Smooth muscle cell (in vitro differentiated cells): ENCODE measurements around the gene FGF18. TPM values are rescaled to one million over a fixed set of nuclear protein-coding genes. Genes with fewer than 3 reads are reported as not detected.

Experiments
- DNase-seq: peaks from one replicate; lab custom pipeline; 2025; ENCODE audit not compliant: unreplicated experiment; lab: John Stamatoyannopoulos, UW
- H2AFZ ChIP-seq: fragments of 200-600 bp; sonication (generic); 2 replicates; pipeline ENCODE4 v1.6.0; 2016; ENCODE audit warnings: antibody characterized with exemption, low read depth, mild to moderate bottlenecking
- H3F3A ChIP-seq: fragments of 200-600 bp; sonication (generic); 2 replicates; pipeline ENCODE4 v1.6.0; 2017; ENCODE audit warnings: antibody characterized with exemption, low read depth
- H3K27ac ChIP-seq: fragments of 200-600 bp; sonication (generic); 2 replicates; pipeline ENCODE4 v1.5.1; 2016; ENCODE audit warnings: low read depth, mild to moderate bottlenecking
- H3K27me3 ChIP-seq: fragments of 200-600 bp; sonication (generic); 2 replicates; pipeline ENCODE4 v1.6.1; 2016; ENCODE audit warnings: low read depth, mild to moderate bottlenecking
- H3K36me3 ChIP-seq: fragments of 200-600 bp; sonication (generic); 2 replicates; pipeline ENCODE4 v1.5.1; 2016; ENCODE audit warnings: low read depth
- H3K4me1 ChIP-seq: fragments of 200-600 bp; sonication (generic); 2 replicates; pipeline ENCODE4 v1.5.1; 2016; ENCODE audit warnings: low read depth
- H3K4me2 ChIP-seq: fragments of 200-600 bp; sonication (generic); 2 replicates; pipeline ENCODE4 v1.6.0; 2016; ENCODE audit warnings: mild to moderate bottlenecking
- H3K4me3 ChIP-seq: fragments of 200-600 bp; sonication (generic); 2 replicates; pipeline ENCODE4 v1.5.1; 2016; ENCODE audit warnings: mild to moderate bottlenecking
- H3K79me2 ChIP-seq: fragments of 200-600 bp; sonication (generic); 2 replicates; pipeline ENCODE4 v1.6.0; 2016; ENCODE audit warnings: low read depth, mild to moderate bottlenecking
- H3K9ac ChIP-seq: fragments of 200-600 bp; sonication (generic); 2 replicates; pipeline ENCODE4 v1.6.0; 2016; ENCODE audit warnings: low read depth
- H3K9me3 ChIP-seq: fragments of 200-600 bp; sonication (generic); replicated peaks from 2 replicates; pipeline ENCODE4 v1.5.1; 2016; ENCODE audit warnings: low read depth
- H4K20me1 ChIP-seq: fragments of 200-600 bp; sonication (generic); 2 replicates; pipeline ENCODE4 v1.6.0; 2016; ENCODE audit warnings: low read depth
- WGBS: methylation state at CpG from one replicate; pipeline ENCODE4 v1.1.7; 2016; ENCODE audit warnings: low lambda C conversion rate; 5-methylcytosine and 5-hydroxymethylcytosine counted together
- polyA plus RNA-seq: library from polyadenylated mRNA; unstranded; fragments of >200 nt; fragmentation: Nextera tagmentation; extraction: Ambion mirVana; gene quantifications from 2 replicates; pipeline ENCODE4 v1.2.1, GENCODE V29; 2016
- total RNA-seq: library from RNA; depleted of rRNA; stranded (reverse); fragments of >200 nt; gene quantifications from 2 replicates; pipeline ENCODE4 v1.2.3, GENCODE V29; 2014
- TF ChIP-seq, protein P1 (sequence below): fragments of 200-600 bp; sonication (generic); IDR thresholded peaks from 2 replicates; pipeline ENCODE4 v1.5.1; 2017; ENCODE audit warnings: borderline replicate concordance, mild to moderate bottlenecking, antibody characterized with exemption; ENCODE audit not compliant: insufficient read depth, poor library complexity, severe bottlenecking

The FGF18 gene
- total and polyA plus RNA-seq, 2 experiments from 2014 or later = 0.21 TPM; not detected in 1

DNA sequence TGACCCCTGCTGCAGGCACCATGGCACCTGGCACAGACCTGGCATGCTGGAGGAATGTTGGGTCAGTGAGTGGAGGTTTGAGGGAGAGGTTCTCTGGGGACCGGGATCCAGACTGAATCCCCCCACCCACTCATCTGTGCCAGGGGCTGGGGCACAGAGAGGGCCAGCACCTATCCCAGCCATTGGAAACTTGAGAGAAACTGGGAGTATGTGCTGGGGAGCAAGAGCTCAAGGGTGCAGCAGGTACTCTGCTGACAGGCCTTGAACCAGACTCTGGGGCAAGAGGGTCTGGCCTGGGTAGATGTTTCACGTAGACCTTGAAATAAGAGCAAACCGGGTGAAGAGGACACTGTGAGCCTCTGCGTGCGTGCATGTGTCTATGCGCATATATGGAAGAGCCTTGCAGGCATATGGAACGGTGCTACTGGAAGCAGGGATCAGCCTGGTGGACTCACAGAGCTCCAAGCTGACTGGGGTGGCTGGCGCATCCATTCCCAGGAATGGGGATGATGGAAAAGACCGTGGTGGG, 8.8 kb downstream of the FGF18 start:
- 97% methylated on average over 9 of the region's 9 CpGs for WGBS
- Histone ChIP-seq H4K20me1 (no peaks in the 10 kb centered on the region), H3F3A (no peaks in the 10 kb centered on the region), H3K4me3 (no peak overlapping the region), H3K27me3 (no peaks in the 10 kb centered on the region), H3K79me2 (no peaks in the 10 kb centered on the region), H3K9me3 (no peaks in the 10 kb centered on the region), H3K36me3 (no peaks in the 10 kb centered on the region), H3K27ac (no peak overlapping the region), H3K4me1 (no peaks in the 10 kb centered on the region), H3K4me2 (no peak overlapping the region), H2AFZ (no peak overlapping the region), H3K9ac (no peak overlapping the region)
- TF ChIP-seq, protein P1, sequence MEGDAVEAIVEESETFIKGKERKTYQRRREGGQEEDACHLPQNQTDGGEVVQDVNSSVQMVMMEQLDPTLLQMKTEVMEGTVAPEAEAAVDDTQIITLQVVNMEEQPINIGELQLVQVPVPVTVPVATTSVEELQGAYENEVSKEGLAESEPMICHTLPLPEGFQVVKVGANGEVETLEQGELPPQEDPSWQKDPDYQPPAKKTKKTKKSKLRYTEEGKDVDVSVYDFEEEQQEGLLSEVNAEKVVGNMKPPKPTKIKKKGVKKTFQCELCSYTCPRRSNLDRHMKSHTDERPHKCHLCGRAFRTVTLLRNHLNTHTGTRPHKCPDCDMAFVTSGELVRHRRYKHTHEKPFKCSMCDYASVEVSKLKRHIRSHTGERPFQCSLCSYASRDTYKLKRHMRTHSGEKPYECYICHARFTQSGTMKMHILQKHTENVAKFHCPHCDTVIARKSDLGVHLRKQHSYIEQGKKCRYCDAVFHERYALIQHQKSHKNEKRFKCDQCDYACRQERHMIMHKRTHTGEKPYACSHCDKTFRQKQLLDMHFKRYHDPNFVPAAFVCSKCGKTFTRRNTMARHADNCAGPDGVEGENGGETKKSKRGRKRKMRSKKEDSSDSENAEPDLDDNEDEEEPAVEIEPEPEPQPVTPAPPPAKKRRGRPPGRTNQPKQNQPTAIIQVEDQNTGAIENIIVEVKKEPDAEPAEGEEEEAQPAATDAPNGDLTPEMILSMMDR = no peak
- no peak for DNase-seq

DNA sequence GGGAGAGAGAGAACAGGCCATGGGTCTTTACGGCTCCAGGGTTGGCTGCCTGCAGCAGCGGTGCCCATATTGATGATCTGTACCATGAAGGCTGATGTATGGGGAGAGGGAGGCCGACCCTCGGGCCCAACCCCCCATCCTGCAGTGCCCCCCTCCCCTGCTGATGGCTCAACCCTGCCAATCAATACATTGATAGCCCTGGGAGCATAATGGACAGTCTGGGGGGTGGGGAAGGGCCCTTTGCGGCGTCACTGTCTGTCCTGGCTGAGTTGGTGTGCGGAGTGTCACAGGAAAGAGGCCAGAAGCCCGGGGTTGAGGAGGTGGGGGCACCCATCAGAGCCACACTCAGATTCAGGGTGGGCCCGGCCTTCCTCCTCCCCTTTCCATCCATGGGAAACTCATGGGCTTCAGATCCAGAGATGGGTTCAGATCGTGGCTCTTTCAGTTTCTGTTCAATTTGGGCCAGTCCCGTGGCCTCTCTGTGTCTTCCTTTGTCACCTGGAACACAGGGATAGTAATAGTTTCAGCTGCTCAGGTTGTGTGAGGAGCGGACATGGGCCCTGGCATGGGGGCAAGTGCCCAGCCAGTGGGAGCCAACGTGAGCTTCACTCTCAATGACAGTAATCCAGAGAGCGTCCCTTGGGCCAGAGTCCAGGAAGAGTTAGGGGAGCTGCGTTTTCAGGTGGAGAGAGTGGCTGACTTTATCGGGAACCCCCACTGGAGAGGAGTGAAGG, 9.5 kb downstream of the FGF18 start:
- H3K27me3 ChIP-seq = no peaks in the 10 kb centered on the region
- H4K20me1 ChIP-seq = no peaks in the 10 kb centered on the region
- no peaks in the 10 kb centered on the region for H3K36me3 ChIP-seq
- no peak overlapping the region for H3K27ac ChIP-seq
- H3K79me2 ChIP-seq = no peaks in the 10 kb centered on the region
- TF ChIP-seq, protein P1 = no peak
- no peaks in the 10 kb centered on the region for H3K9me3 ChIP-seq
- 92% methylated on average over 16 of the region's 16 CpGs for WGBS
- H3K4me3 ChIP-seq = no peak overlapping the region
- H3K4me1 ChIP-seq = no peaks in the 10 kb centered on the region
- H2AFZ ChIP-seq = no peak overlapping the region
- no peak for DNase-seq
- H3K9ac ChIP-seq = no peak overlapping the region
- H3K4me2 ChIP-seq = no peak overlapping the region
- no peaks in the 10 kb centered on the region for H3F3A ChIP-seq

DNA sequence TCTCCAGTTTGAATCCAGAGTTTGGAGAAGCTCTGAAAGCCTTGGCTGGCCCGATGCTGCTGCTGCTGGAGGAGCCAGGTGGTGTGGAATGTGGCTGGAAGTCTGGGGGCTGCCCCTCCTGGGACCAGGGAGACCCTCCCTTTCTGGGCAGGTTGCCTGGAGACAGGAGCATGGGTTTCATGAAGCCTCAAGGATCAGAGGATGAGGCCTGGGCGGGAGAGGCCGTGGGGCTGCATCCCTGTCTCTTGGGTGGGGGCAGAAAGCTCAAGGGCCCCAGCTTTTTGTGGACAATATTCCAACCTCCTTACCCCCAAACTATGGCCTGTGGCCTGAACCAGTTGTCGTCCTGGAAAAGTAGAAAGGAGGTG, 10.1 kb downstream of the FGF18 start:
- Histone ChIP-seq H4K20me1 (no peaks in the 10 kb centered on the region), H3K27me3 (no peaks in the 10 kb centered on the region), H2AFZ (no peak overlapping the region), H3K4me2 (no peak overlapping the region), H3K79me2 (no peaks in the 10 kb centered on the region), H3K4me1 (no peaks in the 10 kb centered on the region), H3K9ac (no peak overlapping the region), H3K9me3 (no peaks in the 10 kb centered on the region), H3K27ac (no peak overlapping the region), H3F3A (no peaks in the 10 kb centered on the region), H3K4me3 (no peak overlapping the region), H3K36me3 (no peaks in the 10 kb centered on the region)
- TF ChIP-seq, protein P1 = no peak
- 94% methylated on average over 4 of the region's 4 CpGs for WGBS
- DNase-seq = no peak
